ENCODE measurements around the gene KBTBD6.
A peak's percentile ranks its signal among the peaks of the same experiment; 100 is the strongest.

The KBTBD6 gene

GRCh38 chr13:41148419-41149283 is 16.0 kb upstream of the KBTBD6 start:
- no peak for TF ChIP-seq CTCF (IDR thresholded peaks at IDR 0.05; ENCODE audit: low read depth, low read length)
- DNase-seq (ENCODE audit: low read depth in 2 of 2): no peak
- no peak overlapping the region for H3K4me3 ChIP-seq (replicated peaks in 1 of 2; ENCODE audit: low read depth in 2 of 2, low read length in 2 of 2)

- peak; percentile 26 to 66 for DNase-seq (ENCODE audit: low read depth in 2 of 2)
- no peak overlapping the region for H3K4me3 ChIP-seq (replicated peaks in 1 of 2; ENCODE audit: low read depth in 2 of 2, low read length in 2 of 2)
- no peak for TF ChIP-seq CTCF (IDR thresholded peaks at IDR 0.05; ENCODE audit: low read depth, low read length)
Measured at GRCh38 chr13:41145136-41145908, 12.7 kb upstream of the KBTBD6 start.

- peak in 1 of 2 donors; percentile 16 for DNase-seq (ENCODE audit: low read depth in 2 of 2)
- no peak overlapping the region for H3K4me3 ChIP-seq (replicated peaks in 1 of 2; ENCODE audit: low read depth in 2 of 2, low read length in 2 of 2)
- no peak for TF ChIP-seq CTCF (IDR thresholded peaks at IDR 0.05; ENCODE audit: low read depth, low read length)
Measured at GRCh38 chr13:41144576-41144975, 12.0 kb upstream of the KBTBD6 start.

DNA sequence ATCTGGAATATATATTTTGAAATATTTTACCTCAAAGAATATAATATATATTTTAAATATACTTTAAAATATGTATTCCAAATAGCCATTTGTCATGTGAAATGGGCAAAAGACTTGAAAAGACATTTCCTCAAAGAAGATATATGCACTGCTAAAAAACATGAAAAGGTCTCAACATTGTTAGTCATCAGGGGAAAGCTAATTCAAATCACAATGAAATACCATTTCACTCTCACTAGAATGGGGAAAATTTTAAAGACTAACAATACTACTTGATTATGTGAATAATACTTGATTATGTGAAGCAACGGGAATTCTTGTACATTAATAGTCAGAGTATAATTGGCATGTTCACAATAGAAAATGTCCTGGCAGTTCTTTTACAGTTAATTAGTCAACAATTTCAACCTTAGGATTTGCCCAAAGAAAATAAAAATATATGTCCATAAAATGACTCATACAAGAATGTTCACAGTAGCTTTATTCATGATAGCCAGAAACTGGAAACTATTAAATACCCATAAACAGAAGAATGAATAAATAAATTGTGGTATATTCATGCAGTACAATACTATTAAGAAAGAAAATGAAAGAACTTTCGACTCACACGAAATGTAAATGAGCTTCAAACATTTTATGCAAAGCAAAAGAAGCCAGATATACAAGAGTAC is 6.8 kb upstream of the KBTBD6 start:
- H3K4me3 ChIP-seq (replicated peaks in 1 of 2; ENCODE audit: low read depth in 2 of 2, low read length in 2 of 2): no peak overlapping the region
- DNase-seq (ENCODE audit: low read depth in 2 of 2): peak in 1 of 2 donors; percentile 23
- no peak for TF ChIP-seq CTCF (IDR thresholded peaks at IDR 0.05; ENCODE audit: low read depth, low read length)

GRCh38 chr13:41137951-41138350 is 5.3 kb upstream of the KBTBD6 start:
- no peak for TF ChIP-seq CTCF (IDR thresholded peaks at IDR 0.05; ENCODE audit: low read depth, low read length)
- peak; percentile 20 to 43 for DNase-seq (ENCODE audit: low read depth in 2 of 2)
- H3K4me3 ChIP-seq (replicated peaks in 1 of 2; ENCODE audit: low read depth in 2 of 2, low read length in 2 of 2): no peak overlapping the region

DNA sequence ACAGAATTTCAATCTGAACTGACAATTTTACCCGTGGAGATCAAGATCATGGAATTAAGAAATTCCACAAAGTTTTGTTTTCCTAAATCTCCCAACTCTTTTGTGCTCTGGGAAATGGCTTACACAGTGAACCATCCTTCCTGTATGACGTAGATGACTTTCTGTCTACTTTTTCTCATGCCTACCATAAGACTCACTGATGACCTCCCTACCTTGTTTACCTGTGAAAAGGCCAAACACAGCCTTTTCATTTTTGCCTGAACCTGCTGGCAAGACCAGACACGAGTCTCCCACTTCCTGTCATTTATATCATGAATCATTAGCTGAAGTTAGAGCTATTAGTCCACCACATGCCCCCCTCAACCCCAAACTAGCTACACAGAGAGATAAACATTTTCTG is 4.6 kb upstream of the KBTBD6 start:
- no peak for TF ChIP-seq CTCF (IDR thresholded peaks at IDR 0.05; ENCODE audit: low read depth, low read length)
- DNase-seq (ENCODE audit: low read depth in 2 of 2): no peak
- H3K4me3 ChIP-seq (replicated peaks in 1 of 2; ENCODE audit: low read depth in 2 of 2, low read length in 2 of 2): no peak overlapping the region
